ENCODE data around the gene C1orf74.
A peak's percentile ranks its signal among the peaks of the same experiment; 100 is the strongest.

- no peak for TF ChIP-seq YY1 (IDR thresholded peaks at IDR 0.05; ENCODE audit: low read depth)
- peak; percentile 58; the same call in 1 of the 2 replicates for TF ChIP-seq TCF12 (IDR thresholded peaks at IDR 0.05; ENCODE audit: low read depth)
- TF ChIP-seq MAX (IDR thresholded peaks at IDR 0.05), result peak; percentile 12; the same call in 1 of the 2 replicates
- TF ChIP-seq EP300 (IDR thresholded peaks at IDR 0.05; ENCODE audit: borderline replicate concordance), result no peak
- no peak for TF ChIP-seq NFIC (IDR thresholded peaks at IDR 0.05)
Measured at GRCh38 chr1:209805875-209806760, 21.8 kb upstream of the C1orf74 start, which contains the start of gene IRF6.
